Spleen (tissue), 7 donors: ENCODE measurements around the gene BASP1.

ENCODE experiments used
- POLR2A ChIP-seq, 3 donors: fragments of 450-650 bp; IDR thresholded peaks; one replicate each; pipeline ENCODE4 v1.5.1; 2017; ENCODE audit warnings: antibody characterized with exemption in 3 of 3, mild to moderate bottlenecking in 1 of 3
- TF ChIP-seq, protein P1 (sequence below), 11 experiments: fragments of 200-600 bp in 7 of 11; fragments of 450-650 bp in 4 of 11; sonication (generic) in 4 of 11; IDR thresholded peaks in 8 of 11; conservative IDR thresholded peaks in 3 of 11; 1 replicate in 7 of 11; 2 replicates in 4 of 11; pipeline versions ENCODE4 v1.4.0 to v1.8.0; 2016 to 2021; ENCODE audit warnings: antibody characterized with exemption in 11 of 11, inconsistent platforms in 4 of 11, mild to moderate bottlenecking in 1 of 11
- donor health status: DM: no; HTN: no; CAD: no; lungs with moderate emphysema.
- donor health status: DM: no; HTN: no; CAD: no.
- donor health status: DM: no; HTN: no; CAD: no.

GRCh38 chr5:17186256-17186655 lies 31.2 kb upstream of the BASP1 start:
- TF ChIP-seq, protein P1, sequence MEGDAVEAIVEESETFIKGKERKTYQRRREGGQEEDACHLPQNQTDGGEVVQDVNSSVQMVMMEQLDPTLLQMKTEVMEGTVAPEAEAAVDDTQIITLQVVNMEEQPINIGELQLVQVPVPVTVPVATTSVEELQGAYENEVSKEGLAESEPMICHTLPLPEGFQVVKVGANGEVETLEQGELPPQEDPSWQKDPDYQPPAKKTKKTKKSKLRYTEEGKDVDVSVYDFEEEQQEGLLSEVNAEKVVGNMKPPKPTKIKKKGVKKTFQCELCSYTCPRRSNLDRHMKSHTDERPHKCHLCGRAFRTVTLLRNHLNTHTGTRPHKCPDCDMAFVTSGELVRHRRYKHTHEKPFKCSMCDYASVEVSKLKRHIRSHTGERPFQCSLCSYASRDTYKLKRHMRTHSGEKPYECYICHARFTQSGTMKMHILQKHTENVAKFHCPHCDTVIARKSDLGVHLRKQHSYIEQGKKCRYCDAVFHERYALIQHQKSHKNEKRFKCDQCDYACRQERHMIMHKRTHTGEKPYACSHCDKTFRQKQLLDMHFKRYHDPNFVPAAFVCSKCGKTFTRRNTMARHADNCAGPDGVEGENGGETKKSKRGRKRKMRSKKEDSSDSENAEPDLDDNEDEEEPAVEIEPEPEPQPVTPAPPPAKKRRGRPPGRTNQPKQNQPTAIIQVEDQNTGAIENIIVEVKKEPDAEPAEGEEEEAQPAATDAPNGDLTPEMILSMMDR (IDR thresholded peaks at IDR 0.05 in 8 of 11, conservative IDR thresholded peaks at IDR 0.05 in 3 of 11) = no peak
- TF ChIP-seq POLR2A (IDR thresholded peaks at IDR 0.05) = no peak
